Neural progenitor cell (in vitro differentiated cells): ENCODE results near the gene MYLK4. TPM values are rescaled to one million over a fixed set of nuclear protein-coding genes. Genes with fewer than 3 reads are reported as not detected.

Source experiments
- DNase-seq: peaks from one replicate; pipeline ENCODE4 v3.0.0-alpha.2; 2016; ENCODE audit warnings: low spot score
- H2AFZ ChIP-seq: fragments of 200-600 bp; sonication (generic); replicated peaks from 2 replicates; pipeline ENCODE4 v1.6.1; 2016; ENCODE audit warnings: antibody characterized with exemption
- H3F3A ChIP-seq: fragments of 200-600 bp; sonication (generic); 2 replicates; pipeline ENCODE4 v1.6.1; 2016; ENCODE audit warnings: antibody characterized with exemption, low read depth
- H3K27ac ChIP-seq: fragments of 200-600 bp; sonication (generic); 2 replicates; pipeline ENCODE4 v1.5.1; 2016; ENCODE audit warnings: mild to moderate bottlenecking
- H3K27me3 ChIP-seq: fragments of 200-600 bp; sonication (generic); 2 replicates; pipeline ENCODE4 v1.6.1; 2016; ENCODE audit warnings: mild to moderate bottlenecking, moderate library complexity
- H3K36me3 ChIP-seq: fragments of 200-600 bp; sonication (generic); 2 replicates; pipeline ENCODE4 v1.5.1; 2016
- H3K4me1 ChIP-seq: fragments of 200-600 bp; sonication (generic); 2 replicates; pipeline ENCODE4 v1.6.1; 2016; ENCODE audit warnings: mixed run types
- H3K4me2 ChIP-seq: fragments of 200-600 bp; sonication (generic); 2 replicates; pipeline ENCODE4 v1.6.1; 2016
- H3K4me3 ChIP-seq: fragments of 200-600 bp; sonication (generic); 2 replicates; pipeline ENCODE4 v1.5.1; 2016
- H3K79me2 ChIP-seq: fragments of 200-600 bp; sonication (generic); 2 replicates; pipeline ENCODE4 v1.6.1; 2016; ENCODE audit warnings: low read depth
- H3K9ac ChIP-seq: fragments of 200-600 bp; sonication (generic); 2 replicates; pipeline ENCODE4 v1.6.1; 2016
- H3K9me3 ChIP-seq: fragments of 200-600 bp; sonication (generic); 2 replicates; pipeline ENCODE4 v1.5.1; 2016; ENCODE audit warnings: low read depth
- H4K20me1 ChIP-seq: fragments of 200-600 bp; sonication (generic); 2 replicates; pipeline ENCODE4 v1.6.1; 2016; ENCODE audit warnings: low read depth
- H3K27ac Mint-ChIP-seq: 3 replicates; pipeline ENCODE4 v1.8.0; 2021; ENCODE audit warnings: mixed read lengths
- H3K27me3 Mint-ChIP-seq: 2 replicates; pipeline ENCODE4 v1.8.0; 2022; ENCODE audit warnings: low read depth, mild to moderate bottlenecking, inconsistent platforms, moderate library complexity, mixed read lengths; ENCODE audit not compliant: insufficient read depth
- H3K36me3 Mint-ChIP-seq: 3 replicates; pipeline ENCODE4 v1.8.0; 2021; ENCODE audit warnings: mixed read lengths
- H3K4me1 Mint-ChIP-seq: 3 replicates; pipeline ENCODE4 v1.8.0; 2021; ENCODE audit warnings: mixed read lengths
- H3K4me3 Mint-ChIP-seq: 3 replicates; pipeline ENCODE4 v1.8.0; 2021; ENCODE audit warnings: mild to moderate bottlenecking, moderate library complexity, mixed read lengths
- H3K9me3 Mint-ChIP-seq: 3 replicates; pipeline ENCODE4 v1.8.0; 2020; ENCODE audit warnings: mixed read lengths
- EZH2 ChIP-seq: fragments of 200-600 bp; sonication (generic); IDR thresholded peaks from 2 replicates; pipeline ENCODE4 v1.6.1; 2017; ENCODE audit warnings: antibody characterized with exemption, mild to moderate bottlenecking, moderate library complexity
- EZH2phosphoT487 ChIP-seq: fragments of 200-600 bp; sonication (generic); IDR thresholded peaks from 2 replicates; pipeline ENCODE4 v1.6.1; 2017; ENCODE audit warnings: antibody characterized with exemption
- total RNA-seq: library from RNA; depleted of rRNA; stranded (reverse); fragments of >200 nt; gene quantifications from 2 replicates; pipeline ENCODE4 v1.2.3, GENCODE V29; 2015; ENCODE audit warnings: low replicate concordance
- TF ChIP-seq, protein P1 (sequence below): fragments of 200-600 bp; sonication (generic); IDR thresholded peaks from 2 replicates; pipeline ENCODE4 v1.5.1; 2017; ENCODE audit warnings: antibody characterized with exemption, mild to moderate bottlenecking

Gene MYLK4
- 0.25 TPM in 1 of 2 replicates, not detected in the other for total RNA-seq

DNA sequence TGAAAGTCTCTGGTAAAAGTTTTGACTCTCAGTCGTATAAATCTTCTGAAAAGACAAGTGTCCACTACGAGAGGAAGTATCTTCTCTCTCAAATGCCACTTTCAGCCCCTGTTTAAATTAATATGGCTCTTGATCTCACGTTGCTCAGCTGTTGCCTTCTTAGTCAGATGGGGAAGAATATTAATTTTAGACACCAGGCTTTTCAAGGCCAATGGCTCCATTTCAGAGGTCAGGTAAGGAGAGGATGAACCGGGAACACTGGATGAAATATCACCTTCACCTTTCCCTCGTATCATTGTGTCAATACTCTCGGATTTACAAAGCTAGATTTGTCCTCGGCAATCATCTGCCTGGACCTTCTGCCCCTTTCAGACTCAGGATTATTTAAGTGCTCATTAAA, at the start of gene MYLK4:
Gene MYLK4 (minus strand): TSS at position 91 of the 400 bp plus-strand sequence. CDS start 1,628 bp downstream, outside the sequence.
- Histone ChIP-seq H3K4me2 (peak within 1 kb of the TSS; percentile 43), H3K9me3 (no peaks in the 10 kb centered on the region), H2AFZ (peak within 1 kb of the TSS; percentile 60), H3K79me2 (no peaks in the 10 kb centered on the region), H3K9ac (no peak within 1 kb of the TSS), H3F3A (peaks cover 21% of the 10 kb centered on the region), H3K27ac (no peak within 1 kb of the TSS), H3K27me3 (no peaks in the 10 kb centered on the region), H3K4me3 (no peak within 1 kb of the TSS), H4K20me1 (no peaks in the 10 kb centered on the region), H3K4me1 (peaks cover 34% of the 10 kb centered on the region), H3K36me3 (no peaks in the 10 kb centered on the region)
- Mint-ChIP-seq H3K27me3 (peaks cover 16% of the 10 kb centered on the region), H3K4me3 (no peak within 1 kb of the TSS), H3K36me3 (no peaks in the 10 kb centered on the region), H3K9me3 (no peaks in the 10 kb centered on the region), H3K4me1 (peaks cover 46% of the 10 kb centered on the region), H3K27ac (no peak within 1 kb of the TSS)
- TF ChIP-seq EZH2 (no peak), EZH2phosphoT487 (no peak)
- TF ChIP-seq, protein P1, sequence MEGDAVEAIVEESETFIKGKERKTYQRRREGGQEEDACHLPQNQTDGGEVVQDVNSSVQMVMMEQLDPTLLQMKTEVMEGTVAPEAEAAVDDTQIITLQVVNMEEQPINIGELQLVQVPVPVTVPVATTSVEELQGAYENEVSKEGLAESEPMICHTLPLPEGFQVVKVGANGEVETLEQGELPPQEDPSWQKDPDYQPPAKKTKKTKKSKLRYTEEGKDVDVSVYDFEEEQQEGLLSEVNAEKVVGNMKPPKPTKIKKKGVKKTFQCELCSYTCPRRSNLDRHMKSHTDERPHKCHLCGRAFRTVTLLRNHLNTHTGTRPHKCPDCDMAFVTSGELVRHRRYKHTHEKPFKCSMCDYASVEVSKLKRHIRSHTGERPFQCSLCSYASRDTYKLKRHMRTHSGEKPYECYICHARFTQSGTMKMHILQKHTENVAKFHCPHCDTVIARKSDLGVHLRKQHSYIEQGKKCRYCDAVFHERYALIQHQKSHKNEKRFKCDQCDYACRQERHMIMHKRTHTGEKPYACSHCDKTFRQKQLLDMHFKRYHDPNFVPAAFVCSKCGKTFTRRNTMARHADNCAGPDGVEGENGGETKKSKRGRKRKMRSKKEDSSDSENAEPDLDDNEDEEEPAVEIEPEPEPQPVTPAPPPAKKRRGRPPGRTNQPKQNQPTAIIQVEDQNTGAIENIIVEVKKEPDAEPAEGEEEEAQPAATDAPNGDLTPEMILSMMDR: no peak
- no peak for DNase-seq

DNA sequence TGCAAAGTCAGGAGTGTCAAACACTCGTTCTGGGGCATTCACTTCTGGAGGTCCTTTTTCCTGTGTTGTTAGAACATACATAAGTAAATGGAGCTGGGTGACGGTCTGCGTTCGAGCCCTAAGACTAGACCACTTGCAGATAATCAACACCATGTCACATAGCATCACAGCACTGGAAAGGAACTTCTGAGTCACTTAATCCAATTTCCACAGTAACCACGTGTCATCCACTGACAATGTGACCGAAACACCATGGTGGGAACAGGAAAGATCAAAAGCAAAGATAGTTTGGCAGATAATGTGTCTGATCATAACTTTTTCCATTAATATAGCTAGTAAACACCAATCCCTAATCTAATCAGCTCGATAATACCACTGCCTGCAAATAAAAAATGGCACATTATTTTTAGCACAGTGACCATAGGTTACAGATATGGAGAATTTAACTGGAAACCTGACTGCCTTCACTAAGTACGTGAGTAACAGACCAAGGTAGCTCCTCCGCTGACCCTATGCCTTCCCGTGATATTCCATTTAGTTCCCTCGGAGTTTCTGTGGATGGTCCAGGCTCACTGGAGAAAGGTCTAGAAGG, 49.3 kb upstream of the MYLK4 start:
- no peaks in the 10 kb centered on the region for H3K36me3 ChIP-seq
- H3K4me3 ChIP-seq: no peak overlapping the region
- no peak overlapping the region for H3K27ac ChIP-seq
- TF ChIP-seq, protein P1: no peak
- TF ChIP-seq EZH2phosphoT487 (no peak), EZH2 (no peak)
- Mint-ChIP-seq H3K4me1 (peaks cover 47% of the 10 kb centered on the region), H3K9me3 (no peaks in the 10 kb centered on the region), H3K36me3 (no peaks in the 10 kb centered on the region), H3K27me3 (no peaks in the 10 kb centered on the region), H3K4me3 (no peak overlapping the region), H3K27ac (peak overlapping the region; percentile 96)
- H3K4me2 ChIP-seq: no peak overlapping the region
- H3K79me2 ChIP-seq: no peaks in the 10 kb centered on the region
- H3F3A ChIP-seq: no peaks in the 10 kb centered on the region
- H3K9ac ChIP-seq: no peak overlapping the region
- DNase-seq: no peak
- H2AFZ ChIP-seq: no peak overlapping the region
- peaks cover 14% of the 10 kb centered on the region for H3K4me1 ChIP-seq
- no peaks in the 10 kb centered on the region for H4K20me1 ChIP-seq
- no peaks in the 10 kb centered on the region for H3K27me3 ChIP-seq
- no peaks in the 10 kb centered on the region for H3K9me3 ChIP-seq

DNA sequence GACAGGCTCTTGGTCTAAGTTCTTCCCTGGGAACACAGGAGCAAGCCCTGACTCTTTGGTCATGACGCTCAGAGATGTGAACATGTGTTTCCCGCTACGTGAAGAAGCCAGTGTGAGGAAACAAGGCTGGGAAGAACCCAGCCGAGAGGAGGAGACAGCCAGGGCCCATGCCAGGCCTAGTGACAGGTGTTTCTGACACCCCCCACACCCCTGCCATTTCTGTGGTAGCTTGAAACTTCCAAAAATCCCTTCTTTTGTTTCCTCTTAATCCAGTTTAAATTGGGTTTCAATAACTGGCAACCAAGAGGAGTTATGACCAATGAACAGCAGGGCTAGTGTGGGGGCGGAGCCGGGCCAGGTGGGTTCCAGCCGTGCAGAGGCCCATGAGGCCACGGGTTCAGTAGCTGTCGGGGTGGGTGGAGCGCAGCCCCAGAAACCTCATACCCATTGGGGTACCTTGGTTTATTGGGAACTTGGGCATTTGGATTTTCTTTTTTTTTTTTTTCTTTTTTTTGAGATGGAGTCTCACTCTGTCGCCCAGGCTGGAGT, 47.9 kb upstream of the MYLK4 start:
- Histone ChIP-seq H3K9ac (no peak overlapping the region), H4K20me1 (no peaks in the 10 kb centered on the region), H3K4me2 (peak overlapping the region; percentile 38), H2AFZ (no peak overlapping the region), H3K79me2 (no peaks in the 10 kb centered on the region), H3K9me3 (no peaks in the 10 kb centered on the region), H3K36me3 (no peaks in the 10 kb centered on the region), H3K4me3 (no peak overlapping the region), H3K27me3 (no peaks in the 10 kb centered on the region), H3K4me1 (peaks cover 14% of the 10 kb centered on the region), H3F3A (no peaks in the 10 kb centered on the region), H3K27ac (no peak overlapping the region)
- peak; percentile 33 for DNase-seq
- TF ChIP-seq EZH2 (no peak), EZH2phosphoT487 (no peak)
- TF ChIP-seq, protein P1: no peak
- Mint-ChIP-seq H3K9me3 (no peaks in the 10 kb centered on the region), H3K36me3 (no peaks in the 10 kb centered on the region), H3K27ac (no peak overlapping the region), H3K4me3 (no peak overlapping the region), H3K4me1 (peaks cover 50% of the 10 kb centered on the region), H3K27me3 (no peaks in the 10 kb centered on the region)
